ENCODE measurements around the gene MPEG1.

Gene MPEG1

GRCh38 chr11:59247531-59248227, 35.0 kb upstream of the MPEG1 start:
- no peak overlapping the region for H3K27ac ChIP-seq (ENCODE audit: low read length)
- H3K9me3 ChIP-seq (ENCODE audit: control insufficient read depth in 2 of 2, low read length in 2 of 2), result no peaks in the 10 kb centered on the region

DNA sequence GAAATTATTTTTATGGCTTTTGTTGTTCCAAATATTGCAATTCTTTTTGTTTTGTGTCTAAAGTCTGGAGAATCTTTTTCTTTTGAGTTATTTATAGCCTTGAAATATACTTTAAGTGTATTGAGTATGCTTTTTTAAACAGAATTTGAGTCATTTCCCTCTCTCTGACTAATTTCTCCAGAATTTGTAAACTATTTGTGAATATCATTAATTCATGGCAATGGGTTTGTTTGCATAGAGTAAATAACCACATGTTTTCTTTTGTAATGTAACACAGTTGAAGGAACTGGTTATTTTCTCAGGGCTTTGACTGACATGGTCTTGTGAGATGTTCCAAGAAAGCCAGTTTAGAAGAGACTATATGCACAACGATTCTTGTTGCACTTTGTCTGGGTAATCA, 30.9 kb upstream of the MPEG1 start:
- no peak overlapping the region for H3K27ac ChIP-seq (ENCODE audit: low read length)
- no peak overlapping the region for H3K9ac ChIP-seq (ENCODE audit: low read length in 2 of 2)
- no peaks in the 10 kb centered on the region for H3K4me1 ChIP-seq (ENCODE audit: control insufficient read depth, insufficient read depth, low read length)
- H3K4me3 ChIP-seq (ENCODE audit: low read length in 2 of 2), result no peak overlapping the region
- H3K27me3 ChIP-seq (ENCODE audit: control insufficient read depth in 1 of 2, insufficient read depth in 2 of 2, low read length in 2 of 2), result no peaks in the 10 kb centered on the region
- H3K9me3 ChIP-seq (ENCODE audit: control insufficient read depth in 2 of 2, low read length in 2 of 2), result peaks cover 0 to 3% of the 10 kb centered on the region in 2 donors
- H3K36me3 ChIP-seq (ENCODE audit: control insufficient read depth in 2 of 2, insufficient read depth in 2 of 2, low read length in 2 of 2), result no peaks in the 10 kb centered on the region

More at GRCh38 chr11:59247531-59248227, 35.0 kb upstream of the MPEG1 start:
- Histone ChIP-seq H3K4me1 (ENCODE audit: control insufficient read depth, insufficient read depth, low read length) (no peaks in the 10 kb centered on the region), H3K9ac (ENCODE audit: low read length in 2 of 2) (no peak overlapping the region), H3K4me3 (ENCODE audit: low read length in 2 of 2) (no peak overlapping the region), H3K27me3 (ENCODE audit: control insufficient read depth in 1 of 2, insufficient read depth in 2 of 2, low read length in 2 of 2) (no peaks in the 10 kb centered on the region), H3K36me3 (ENCODE audit: control insufficient read depth in 2 of 2, insufficient read depth in 2 of 2, low read length in 2 of 2) (no peaks in the 10 kb centered on the region)

- H3K4me1 ChIP-seq (ENCODE audit: control insufficient read depth, insufficient read depth, low read length), result no peaks in the 10 kb centered on the region
- peaks cover 0 to 3% of the 10 kb centered on the region in 2 donors for H3K9me3 ChIP-seq (ENCODE audit: control insufficient read depth in 2 of 2, low read length in 2 of 2)
- H3K27me3 ChIP-seq (ENCODE audit: control insufficient read depth in 1 of 2, insufficient read depth in 2 of 2, low read length in 2 of 2), result no peaks in the 10 kb centered on the region
- no peak overlapping the region for H3K9ac ChIP-seq (ENCODE audit: low read length in 2 of 2)
- H3K36me3 ChIP-seq (ENCODE audit: control insufficient read depth in 2 of 2, insufficient read depth in 2 of 2, low read length in 2 of 2), result no peaks in the 10 kb centered on the region
- H3K27ac ChIP-seq (ENCODE audit: low read length), result no peak overlapping the region
- H3K4me3 ChIP-seq (ENCODE audit: low read length in 2 of 2), result no peak overlapping the region
These were observed 27.6 kb upstream of the MPEG1 start for GRCh38 chr11:59240322-59240721.

DNA sequence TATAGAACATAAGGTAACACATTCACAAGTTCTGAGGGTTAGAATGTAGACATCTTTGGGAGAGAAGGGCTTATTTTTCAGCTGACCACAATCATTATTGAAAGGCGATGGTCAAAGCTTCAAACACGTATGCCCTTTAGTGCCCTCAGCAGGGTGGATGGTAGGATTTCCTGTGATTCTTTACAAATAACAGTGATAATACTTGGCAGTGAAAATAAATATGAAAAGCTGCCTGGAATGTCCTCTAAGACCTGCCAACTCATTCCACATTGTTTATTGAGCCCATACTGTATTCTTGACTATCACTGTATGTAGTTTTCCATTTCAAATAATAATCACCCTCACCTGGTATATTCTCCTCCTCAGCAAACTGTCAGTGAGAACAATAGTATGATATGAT, 13.7 kb upstream of the MPEG1 start:
- Histone ChIP-seq H3K4me1 (ENCODE audit: control insufficient read depth, insufficient read depth, low read length) (no peaks in the 10 kb centered on the region), H3K27ac (ENCODE audit: low read length) (no peak overlapping the region), H3K9me3 (ENCODE audit: control insufficient read depth in 2 of 2, low read length in 2 of 2) (no peaks in the 10 kb centered on the region), H3K9ac (ENCODE audit: low read length in 2 of 2) (no peak overlapping the region), H3K36me3 (ENCODE audit: control insufficient read depth in 2 of 2, insufficient read depth in 2 of 2, low read length in 2 of 2) (no peaks in the 10 kb centered on the region), H3K4me3 (ENCODE audit: low read length in 2 of 2) (no peak overlapping the region), H3K27me3 (ENCODE audit: control insufficient read depth in 1 of 2, insufficient read depth in 2 of 2, low read length in 2 of 2) (no peaks in the 10 kb centered on the region)

DNA sequence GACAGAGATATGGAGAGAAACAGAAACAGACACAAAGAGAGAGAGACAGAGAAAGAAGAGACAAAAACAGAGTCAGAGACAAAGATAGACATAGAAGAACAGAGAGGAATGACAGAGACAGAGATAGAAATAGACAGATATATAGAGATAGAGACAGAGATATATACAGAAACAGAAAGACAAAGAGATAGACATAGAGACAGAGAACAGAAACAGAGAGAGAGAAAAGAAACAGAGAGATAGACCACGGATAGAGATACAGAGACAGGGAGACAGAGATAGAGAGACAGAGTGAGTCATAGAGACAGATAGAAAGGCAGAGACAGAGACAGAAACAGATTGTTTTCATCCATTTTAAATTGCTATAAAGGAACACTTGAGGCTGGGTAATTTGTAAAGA, 12.3 kb upstream of the MPEG1 start:
- no peaks in the 10 kb centered on the region for H3K27me3 ChIP-seq (ENCODE audit: control insufficient read depth in 1 of 2, insufficient read depth in 2 of 2, low read length in 2 of 2)
- H3K27ac ChIP-seq (ENCODE audit: low read length), result no peak overlapping the region
- no peak overlapping the region for H3K9ac ChIP-seq (ENCODE audit: low read length in 2 of 2)
- H3K36me3 ChIP-seq (ENCODE audit: control insufficient read depth in 2 of 2, insufficient read depth in 2 of 2, low read length in 2 of 2), result no peaks in the 10 kb centered on the region
- H3K4me1 ChIP-seq (ENCODE audit: control insufficient read depth, insufficient read depth, low read length), result no peaks in the 10 kb centered on the region
- no peak overlapping the region for H3K4me3 ChIP-seq (ENCODE audit: low read length in 2 of 2)
- no peaks in the 10 kb centered on the region for H3K9me3 ChIP-seq (ENCODE audit: control insufficient read depth in 2 of 2, low read length in 2 of 2)

GRCh38 chr11:59224351-59224928, 11.7 kb upstream of the MPEG1 start:
- no peak overlapping the region for H3K9ac ChIP-seq (ENCODE audit: low read length in 2 of 2)
- H3K27ac ChIP-seq (ENCODE audit: low read length), result peak overlapping the region; percentile 53
- H3K4me3 ChIP-seq (ENCODE audit: low read length in 2 of 2), result no peak overlapping the region
- H3K9me3 ChIP-seq (ENCODE audit: control insufficient read depth in 2 of 2, low read length in 2 of 2), result no peaks in the 10 kb centered on the region
- no peaks in the 10 kb centered on the region for H3K36me3 ChIP-seq (ENCODE audit: control insufficient read depth in 2 of 2, insufficient read depth in 2 of 2, low read length in 2 of 2)
- H3K4me1 ChIP-seq (ENCODE audit: control insufficient read depth, insufficient read depth, low read length), result no peaks in the 10 kb centered on the region
- H3K27me3 ChIP-seq (ENCODE audit: control insufficient read depth in 1 of 2, insufficient read depth in 2 of 2, low read length in 2 of 2), result no peaks in the 10 kb centered on the region

- H3K9ac ChIP-seq (ENCODE audit: low read length in 2 of 2), result no peak overlapping the region
- H3K36me3 ChIP-seq (ENCODE audit: control insufficient read depth in 2 of 2, insufficient read depth in 2 of 2, low read length in 2 of 2), result no peaks in the 10 kb centered on the region
- no peaks in the 10 kb centered on the region for H3K9me3 ChIP-seq (ENCODE audit: control insufficient read depth in 2 of 2, low read length in 2 of 2)
- no peaks in the 10 kb centered on the region for H3K27me3 ChIP-seq (ENCODE audit: control insufficient read depth in 1 of 2, insufficient read depth in 2 of 2, low read length in 2 of 2)
- no peak overlapping the region for H3K4me3 ChIP-seq (ENCODE audit: low read length in 2 of 2)
- peak overlapping the region; percentile 53 for H3K27ac ChIP-seq (ENCODE audit: low read length)
- H3K4me1 ChIP-seq (ENCODE audit: control insufficient read depth, insufficient read depth, low read length), result no peaks in the 10 kb centered on the region
These were observed 10.9 kb upstream of the MPEG1 start for GRCh38 chr11:59223611-59224010.

GRCh38 chr11:59223177-59223576, 10.4 kb upstream of the MPEG1 start:
- Histone ChIP-seq H3K4me1 (ENCODE audit: control insufficient read depth, insufficient read depth, low read length) (no peaks in the 10 kb centered on the region), H3K27ac (ENCODE audit: low read length) (peak overlapping the region; percentile 53), H3K36me3 (ENCODE audit: control insufficient read depth in 2 of 2, insufficient read depth in 2 of 2, low read length in 2 of 2) (no peaks in the 10 kb centered on the region), H3K27me3 (ENCODE audit: control insufficient read depth in 1 of 2, insufficient read depth in 2 of 2, low read length in 2 of 2) (no peaks in the 10 kb centered on the region), H3K9ac (ENCODE audit: low read length in 2 of 2) (no peak overlapping the region), H3K9me3 (ENCODE audit: control insufficient read depth in 2 of 2, low read length in 2 of 2) (no peaks in the 10 kb centered on the region), H3K4me3 (ENCODE audit: low read length in 2 of 2) (no peak overlapping the region)

GRCh38 chr11:59222464-59223060, 9.8 kb upstream of the MPEG1 start:
- Histone ChIP-seq H3K27ac (ENCODE audit: low read length) (no peak overlapping the region), H3K9me3 (ENCODE audit: control insufficient read depth in 2 of 2, low read length in 2 of 2) (no peaks in the 10 kb centered on the region), H3K9ac (ENCODE audit: low read length in 2 of 2) (no peak overlapping the region), H3K4me1 (ENCODE audit: control insufficient read depth, insufficient read depth, low read length) (no peaks in the 10 kb centered on the region), H3K36me3 (ENCODE audit: control insufficient read depth in 2 of 2, insufficient read depth in 2 of 2, low read length in 2 of 2) (no peaks in the 10 kb centered on the region), H3K4me3 (ENCODE audit: low read length in 2 of 2) (no peak overlapping the region), H3K27me3 (ENCODE audit: control insufficient read depth in 1 of 2, insufficient read depth in 2 of 2, low read length in 2 of 2) (no peaks in the 10 kb centered on the region)

DNA sequence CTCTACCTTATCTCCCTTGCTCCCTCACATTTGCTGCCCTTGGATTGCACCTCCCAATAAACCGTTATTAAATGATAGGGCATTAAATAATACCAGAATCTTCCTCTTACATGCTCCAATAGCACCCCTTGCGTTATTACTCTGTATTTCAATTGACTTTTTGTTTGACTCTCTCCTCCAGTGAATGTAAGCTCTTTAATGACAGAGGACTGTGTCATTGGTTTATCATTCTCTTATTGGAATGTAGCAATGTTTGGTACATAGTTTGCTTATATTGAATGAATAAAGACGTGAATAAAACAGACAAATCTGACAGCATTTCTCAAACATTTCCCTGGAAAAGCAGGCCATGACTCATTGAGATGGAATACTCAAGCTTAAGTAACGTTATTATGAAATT, 8.7 kb upstream of the MPEG1 start:
- no peak overlapping the region for H3K4me3 ChIP-seq (ENCODE audit: low read length in 2 of 2)
- no peaks in the 10 kb centered on the region for H3K4me1 ChIP-seq (ENCODE audit: control insufficient read depth, insufficient read depth, low read length)
- no peak overlapping the region for H3K27ac ChIP-seq (ENCODE audit: low read length)
- no peaks in the 10 kb centered on the region for H3K27me3 ChIP-seq (ENCODE audit: control insufficient read depth in 1 of 2, insufficient read depth in 2 of 2, low read length in 2 of 2)
- no peaks in the 10 kb centered on the region for H3K36me3 ChIP-seq (ENCODE audit: control insufficient read depth in 2 of 2, insufficient read depth in 2 of 2, low read length in 2 of 2)
- H3K9ac ChIP-seq (ENCODE audit: low read length in 2 of 2), result no peak overlapping the region
- H3K9me3 ChIP-seq (ENCODE audit: control insufficient read depth in 2 of 2, low read length in 2 of 2), result no peaks in the 10 kb centered on the region

- Histone ChIP-seq H3K4me3 (ENCODE audit: low read length in 2 of 2) (no peak overlapping the region), H3K9me3 (ENCODE audit: control insufficient read depth in 2 of 2, low read length in 2 of 2) (no peaks in the 10 kb centered on the region), H3K4me1 (ENCODE audit: control insufficient read depth, insufficient read depth, low read length) (no peaks in the 10 kb centered on the region), H3K27me3 (ENCODE audit: control insufficient read depth in 1 of 2, insufficient read depth in 2 of 2, low read length in 2 of 2) (no peaks in the 10 kb centered on the region), H3K9ac (ENCODE audit: low read length in 2 of 2) (no peak overlapping the region), H3K36me3 (ENCODE audit: control insufficient read depth in 2 of 2, insufficient read depth in 2 of 2, low read length in 2 of 2) (no peaks in the 10 kb centered on the region), H3K27ac (ENCODE audit: low read length) (no peak overlapping the region)
These were observed 7.1 kb upstream of the MPEG1 start for GRCh38 chr11:59219836-59220235.

All from stomach smooth muscle (tissue), 2 donors.